Measurements from ENCODE around the gene EEF1AKMT3.
A peak's percentile ranks its signal among the peaks of the same experiment; 100 is the strongest.

The EEF1AKMT3 gene

DNA sequence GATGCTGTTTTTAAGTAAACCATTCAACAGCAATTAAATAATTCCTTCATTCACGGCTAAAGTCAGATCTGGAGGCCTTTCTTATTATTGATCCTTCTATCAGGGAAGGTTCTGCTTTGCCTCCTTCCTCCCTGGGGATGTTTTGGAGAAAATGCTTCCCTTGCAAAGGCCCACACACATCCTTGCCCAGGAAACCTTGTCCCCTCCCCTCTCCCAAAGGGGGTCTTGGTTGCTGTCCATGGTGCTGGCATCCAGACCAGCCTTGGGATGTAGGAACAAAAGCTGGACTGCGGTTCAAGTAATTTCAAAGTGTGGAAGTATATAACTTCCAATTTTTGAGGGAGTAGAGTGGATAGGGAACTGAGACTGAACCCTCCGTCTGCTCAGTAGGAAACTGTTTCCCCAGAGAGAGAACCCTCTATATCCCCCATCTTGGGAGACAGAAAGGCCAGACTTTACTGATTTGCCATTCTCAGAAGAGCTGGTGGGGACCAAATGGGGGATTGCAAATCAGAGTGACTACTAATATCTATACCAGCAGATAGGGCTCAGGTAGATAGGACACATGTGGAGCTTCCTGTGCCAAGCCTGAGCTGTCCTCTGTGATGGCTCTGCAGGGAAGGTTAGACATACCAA is 11.9 kb upstream of the EEF1AKMT3 start:
- no peak for DNase-seq
- Histone ChIP-seq H3K4me3 (ENCODE audit: low read depth, low read length) (no peak overlapping the region), H3K27ac (no peak overlapping the region), H3K36me3 (replicated peaks) (no peaks in the 10 kb centered on the region), H3K27me3 (replicated peaks) (peaks cover 18% of the 10 kb centered on the region)
- TF ChIP-seq, protein P1, sequence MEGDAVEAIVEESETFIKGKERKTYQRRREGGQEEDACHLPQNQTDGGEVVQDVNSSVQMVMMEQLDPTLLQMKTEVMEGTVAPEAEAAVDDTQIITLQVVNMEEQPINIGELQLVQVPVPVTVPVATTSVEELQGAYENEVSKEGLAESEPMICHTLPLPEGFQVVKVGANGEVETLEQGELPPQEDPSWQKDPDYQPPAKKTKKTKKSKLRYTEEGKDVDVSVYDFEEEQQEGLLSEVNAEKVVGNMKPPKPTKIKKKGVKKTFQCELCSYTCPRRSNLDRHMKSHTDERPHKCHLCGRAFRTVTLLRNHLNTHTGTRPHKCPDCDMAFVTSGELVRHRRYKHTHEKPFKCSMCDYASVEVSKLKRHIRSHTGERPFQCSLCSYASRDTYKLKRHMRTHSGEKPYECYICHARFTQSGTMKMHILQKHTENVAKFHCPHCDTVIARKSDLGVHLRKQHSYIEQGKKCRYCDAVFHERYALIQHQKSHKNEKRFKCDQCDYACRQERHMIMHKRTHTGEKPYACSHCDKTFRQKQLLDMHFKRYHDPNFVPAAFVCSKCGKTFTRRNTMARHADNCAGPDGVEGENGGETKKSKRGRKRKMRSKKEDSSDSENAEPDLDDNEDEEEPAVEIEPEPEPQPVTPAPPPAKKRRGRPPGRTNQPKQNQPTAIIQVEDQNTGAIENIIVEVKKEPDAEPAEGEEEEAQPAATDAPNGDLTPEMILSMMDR (IDR thresholded peaks at IDR 0.05; ENCODE audit: low read depth, low read length, missing control alignments): no peak
- in situ Hi-C loops (cut with HindIII; ENCODE audit: low pct_ligation_motif_present, low sequenced_read_pairs): no loop called here

GRCh38 chr12:57761391-57761998 is 10.9 kb upstream of the EEF1AKMT3 start:
- in situ Hi-C loops (cut with HindIII; ENCODE audit: low pct_ligation_motif_present, low sequenced_read_pairs): no loop called here
- H3K27me3 ChIP-seq (replicated peaks): peaks cover 27% of the 10 kb centered on the region
- no peak overlapping the region for H3K27ac ChIP-seq
- TF ChIP-seq, protein P1 (IDR thresholded peaks at IDR 0.05; ENCODE audit: low read depth, low read length, missing control alignments): no peak
- H3K36me3 ChIP-seq (replicated peaks): no peaks in the 10 kb centered on the region
- no peak for DNase-seq
- H3K4me3 ChIP-seq (ENCODE audit: low read depth, low read length): no peak overlapping the region

- Histone ChIP-seq H3K27ac (no peak overlapping the region), H3K4me3 (ENCODE audit: low read depth, low read length) (no peak overlapping the region), H3K36me3 (replicated peaks) (no peaks in the 10 kb centered on the region), H3K27me3 (replicated peaks) (peaks cover 27% of the 10 kb centered on the region)
- in situ Hi-C loops (cut with HindIII; ENCODE audit: low pct_ligation_motif_present, low sequenced_read_pairs): no loop called here
- DNase-seq: no peak
- TF ChIP-seq, protein P1 (IDR thresholded peaks at IDR 0.05; ENCODE audit: low read depth, low read length, missing control alignments): no peak
These were observed 10.0 kb upstream of the EEF1AKMT3 start for GRCh38 chr12:57762463-57762862.

DNA sequence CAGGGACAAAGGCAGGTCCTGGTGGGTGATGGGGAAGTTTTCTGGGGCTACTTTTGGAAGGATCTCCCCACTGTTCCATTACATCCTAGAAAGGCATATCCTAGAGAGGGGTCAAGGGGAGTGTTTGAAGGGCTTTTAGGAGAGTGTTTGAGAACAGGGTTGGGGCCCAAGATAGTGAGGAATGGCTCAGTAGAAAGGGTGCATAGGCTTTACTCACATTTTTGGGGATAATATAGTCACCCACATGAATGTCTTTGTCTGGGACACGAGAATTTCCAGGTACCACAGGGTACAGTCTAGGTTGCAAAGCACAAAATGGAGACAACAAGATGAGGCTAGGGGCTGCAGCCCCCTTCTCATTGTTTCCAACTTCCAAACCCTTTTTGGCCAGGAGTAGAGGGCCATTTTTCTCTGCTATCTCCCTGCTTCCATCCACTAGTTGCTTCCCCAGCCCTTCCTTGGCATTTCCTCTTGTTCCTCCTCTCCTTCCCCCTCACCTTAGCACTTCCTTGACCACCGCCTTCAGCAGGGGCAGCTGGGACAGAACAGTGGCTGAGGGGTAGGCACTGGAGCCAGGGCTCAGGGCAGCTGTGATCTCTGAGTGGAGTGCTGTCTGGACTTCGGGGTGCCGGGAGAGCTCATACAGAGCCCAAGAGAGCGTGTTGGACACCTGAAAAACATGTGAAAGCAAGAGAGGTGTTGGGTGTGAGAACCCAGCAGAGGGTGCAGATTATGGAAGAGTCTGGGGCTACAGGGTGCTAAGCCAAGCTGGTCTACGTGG is 8.3 kb upstream of the EEF1AKMT3 start:
- H3K27me3 ChIP-seq (replicated peaks): peaks cover 27% of the 10 kb centered on the region
- H3K4me3 ChIP-seq (ENCODE audit: low read depth, low read length): no peak overlapping the region

DNA sequence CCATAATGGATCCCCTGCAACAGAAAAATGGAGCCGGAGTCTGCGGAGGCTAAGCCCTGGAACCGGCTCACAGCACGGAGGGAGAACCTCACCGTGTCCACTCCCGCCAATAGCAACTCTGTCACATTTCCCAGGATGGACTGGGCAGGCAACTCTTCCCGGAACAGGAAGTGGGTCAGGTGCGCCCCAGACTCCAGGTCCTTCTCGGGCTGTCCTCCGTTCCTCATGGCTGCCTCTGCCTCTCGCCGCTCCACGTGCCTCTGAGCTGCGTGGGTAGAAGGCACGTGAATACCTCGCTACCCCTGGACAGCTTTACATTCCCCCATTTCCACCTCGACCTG is 7.8 kb upstream of the EEF1AKMT3 start:
- in situ Hi-C loops (cut with HindIII; ENCODE audit: low pct_ligation_motif_present, low sequenced_read_pairs): no loop called here
- DNase-seq: no peak
- Histone ChIP-seq H3K4me3 (ENCODE audit: low read depth, low read length) (peak overlapping the region; percentile 39), H3K27ac (no peak overlapping the region), H3K36me3 (replicated peaks) (peaks cover 6% of the 10 kb centered on the region), H3K27me3 (replicated peaks) (peaks cover 27% of the 10 kb centered on the region)
- TF ChIP-seq, protein P1 (IDR thresholded peaks at IDR 0.05; ENCODE audit: low read depth, low read length, missing control alignments): no peak

More for the DNA sequence above, 8.3 kb upstream of the EEF1AKMT3 start:
- in situ Hi-C loops (cut with HindIII; ENCODE audit: low pct_ligation_motif_present, low sequenced_read_pairs): no loop called here
- Histone ChIP-seq H3K36me3 (replicated peaks) (peaks cover 1% of the 10 kb centered on the region), H3K27ac (no peak overlapping the region)
- no peak for DNase-seq
- TF ChIP-seq, protein P1 (IDR thresholded peaks at IDR 0.05; ENCODE audit: low read depth, low read length, missing control alignments): no peak

All from brain microvascular endothelial cell (primary cell).